ENCODE results near the gene NPAS4.

The NPAS4 gene

GRCh38 chr11:66451663-66452062, 30.8 kb downstream of the NPAS4 start:
- Histone ChIP-seq H3K27ac (ENCODE audit: low read depth, low read length) (no peak overlapping the region), H3K23ac (ENCODE audit: low read length) (no peak overlapping the region), H2AK5ac (ENCODE audit: low read length) (no peak overlapping the region), H4K5ac (ENCODE audit: low read length) (no peak overlapping the region), H3K27me3 (ENCODE audit: insufficient read depth, low read length, poor library complexity) (no peaks in the 10 kb centered on the region), H3K4me2 (ENCODE audit: low read length) (no peak overlapping the region), H3K79me1 (ENCODE audit: low read length) (no peaks in the 10 kb centered on the region), H3K56ac (ENCODE audit: low read length) (no peak overlapping the region), H3K4ac (ENCODE audit: low read depth, low read length) (no peak overlapping the region), H3K36me3 (ENCODE audit: control insufficient read depth, insufficient read depth, low read length) (no peaks in the 10 kb centered on the region), H3K4me3 (ENCODE audit: low read length) (no peak overlapping the region), H3K18ac (ENCODE audit: low read length) (no peak overlapping the region), H3K4me1 (ENCODE audit: control insufficient read depth, low read depth, low read length) (no peaks in the 10 kb centered on the region), H2BK120ac (ENCODE audit: low read depth, low read length) (no peak overlapping the region), H4K8ac (ENCODE audit: low read depth, low read length) (no peak overlapping the region), H3K79me2 (ENCODE audit: control insufficient read depth, insufficient read depth, low read length) (no peaks in the 10 kb centered on the region), H2BK5ac (ENCODE audit: low read length) (no peak overlapping the region), H2BK15ac (replicated peaks; ENCODE audit: low read depth) (no peak overlapping the region), H3K9ac (ENCODE audit: low read length) (no peak overlapping the region)
- DNase-seq: no peak
- no CpG with 5 or more reads among the region's 4 CpGs for WGBS (ENCODE audit: extremely low coverage, insufficient coverage, low lambda C conversion rate)

- Histone ChIP-seq H3K27me3 (ENCODE audit: insufficient read depth, low read length, poor library complexity) (no peaks in the 10 kb centered on the region), H4K5ac (ENCODE audit: low read length) (no peak overlapping the region), H3K27ac (ENCODE audit: low read depth, low read length) (no peak overlapping the region), H3K4me1 (ENCODE audit: control insufficient read depth, low read depth, low read length) (no peaks in the 10 kb centered on the region), H2BK15ac (replicated peaks; ENCODE audit: low read depth) (no peak overlapping the region), H3K4me3 (ENCODE audit: low read length) (no peak overlapping the region), H2BK5ac (ENCODE audit: low read length) (no peak overlapping the region), H3K4me2 (ENCODE audit: low read length) (no peak overlapping the region), H3K23ac (ENCODE audit: low read length) (no peak overlapping the region), H3K79me2 (ENCODE audit: control insufficient read depth, insufficient read depth, low read length) (no peaks in the 10 kb centered on the region), H3K56ac (ENCODE audit: low read length) (no peak overlapping the region), H2AK5ac (ENCODE audit: low read length) (no peak overlapping the region), H2BK120ac (ENCODE audit: low read depth, low read length) (no peak overlapping the region), H3K18ac (ENCODE audit: low read length) (no peak overlapping the region), H3K4ac (ENCODE audit: low read depth, low read length) (no peak overlapping the region), H3K79me1 (ENCODE audit: low read length) (no peaks in the 10 kb centered on the region), H3K9ac (ENCODE audit: low read length) (no peak overlapping the region), H3K36me3 (ENCODE audit: control insufficient read depth, insufficient read depth, low read length) (no peaks in the 10 kb centered on the region), H4K8ac (ENCODE audit: low read depth, low read length) (no peak overlapping the region)
- no CpG with 5 or more reads among the region's 6 CpGs for WGBS (ENCODE audit: extremely low coverage, insufficient coverage, low lambda C conversion rate)
- DNase-seq: no peak
Observed at GRCh38 chr11:66454247-66454646, 33.4 kb downstream of the NPAS4 start.

DNA sequence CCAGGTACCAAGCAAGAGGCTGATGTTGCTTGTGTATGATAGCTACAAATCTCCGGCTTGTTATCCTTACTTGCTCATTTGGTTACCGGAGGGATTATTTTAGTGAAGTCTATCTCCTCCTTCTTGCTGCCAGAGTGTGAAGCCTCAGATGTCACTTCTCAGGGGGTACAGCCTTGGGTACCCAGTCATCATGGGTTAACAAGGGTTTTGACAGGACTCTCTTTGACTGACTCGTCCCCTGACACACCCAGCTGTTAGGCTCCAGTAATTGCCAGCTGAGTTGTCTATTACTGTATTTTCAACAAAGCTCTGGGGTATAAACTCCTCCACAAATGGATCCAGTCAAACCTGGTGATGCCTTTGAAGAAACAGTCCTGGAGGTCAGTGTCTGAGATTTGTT, 34.0 kb downstream of the NPAS4 start:
- H3K23ac ChIP-seq (ENCODE audit: low read length): no peak overlapping the region

DNA sequence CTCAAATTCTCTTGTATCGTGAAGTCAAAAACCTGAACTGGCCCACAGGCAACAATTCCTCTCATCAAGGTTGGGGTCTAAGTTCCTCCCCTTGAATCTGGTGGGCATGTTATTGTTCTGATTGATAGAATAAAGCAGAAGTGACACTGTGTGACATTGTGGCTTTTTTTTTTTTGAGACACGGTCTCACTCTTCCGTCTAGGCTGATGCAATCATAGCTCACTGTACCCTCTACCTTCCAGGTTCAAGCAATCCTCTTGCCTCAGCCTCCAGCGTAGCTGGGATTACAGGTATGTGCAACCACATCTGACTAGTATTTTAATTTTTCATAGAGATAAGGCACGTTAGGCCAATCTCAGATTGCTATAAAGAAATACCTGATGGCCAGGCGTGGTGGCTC, 37.0 kb downstream of the NPAS4 start:
- no CpG with 5 or more reads among the region's 6 CpGs for WGBS (ENCODE audit: extremely low coverage, insufficient coverage, low lambda C conversion rate)
- H3K27me3 ChIP-seq (ENCODE audit: insufficient read depth, low read length, poor library complexity): no peaks in the 10 kb centered on the region
- no peak overlapping the region for H3K56ac ChIP-seq (ENCODE audit: low read length)
- H3K23ac ChIP-seq (ENCODE audit: low read length): no peak overlapping the region
- no peak overlapping the region for H3K4me2 ChIP-seq (ENCODE audit: low read length)
- no peaks in the 10 kb centered on the region for H3K36me3 ChIP-seq (ENCODE audit: control insufficient read depth, insufficient read depth, low read length)
- no peak overlapping the region for H2BK15ac ChIP-seq (replicated peaks; ENCODE audit: low read depth)
- no peak overlapping the region for H3K18ac ChIP-seq (ENCODE audit: low read length)
- H4K5ac ChIP-seq (ENCODE audit: low read length): no peak overlapping the region
- H3K9ac ChIP-seq (ENCODE audit: low read length): no peak overlapping the region
- no peaks in the 10 kb centered on the region for H3K79me2 ChIP-seq (ENCODE audit: control insufficient read depth, insufficient read depth, low read length)
- H2BK120ac ChIP-seq (ENCODE audit: low read depth, low read length): no peak overlapping the region
- H3K4me3 ChIP-seq (ENCODE audit: low read length): no peak overlapping the region
- no peaks in the 10 kb centered on the region for H3K79me1 ChIP-seq (ENCODE audit: low read length)
- H3K4me1 ChIP-seq (ENCODE audit: control insufficient read depth, low read depth, low read length): no peaks in the 10 kb centered on the region
- H2BK5ac ChIP-seq (ENCODE audit: low read length): no peak overlapping the region
- no peak overlapping the region for H3K27ac ChIP-seq (ENCODE audit: low read depth, low read length)
- H2AK5ac ChIP-seq (ENCODE audit: low read length): no peak overlapping the region
- H3K4ac ChIP-seq (ENCODE audit: low read depth, low read length): no peak overlapping the region
- DNase-seq: no peak
- H4K8ac ChIP-seq (ENCODE audit: low read depth, low read length): no peak overlapping the region

More for the DNA sequence above, 34.0 kb downstream of the NPAS4 start:
- H3K27ac ChIP-seq (ENCODE audit: low read depth, low read length): no peak overlapping the region
- H3K18ac ChIP-seq (ENCODE audit: low read length): no peak overlapping the region
- H4K8ac ChIP-seq (ENCODE audit: low read depth, low read length): no peak overlapping the region
- no peaks in the 10 kb centered on the region for H3K27me3 ChIP-seq (ENCODE audit: insufficient read depth, low read length, poor library complexity)
- H2BK15ac ChIP-seq (replicated peaks; ENCODE audit: low read depth): no peak overlapping the region
- no peak for DNase-seq
- no peak overlapping the region for H4K5ac ChIP-seq (ENCODE audit: low read length)
- WGBS (ENCODE audit: extremely low coverage, insufficient coverage, low lambda C conversion rate): no CpG with 5 or more reads among the region's 3 CpGs
- H2BK5ac ChIP-seq (ENCODE audit: low read length): no peak overlapping the region
- no peak overlapping the region for H3K4ac ChIP-seq (ENCODE audit: low read depth, low read length)
- H3K56ac ChIP-seq (ENCODE audit: low read length): no peak overlapping the region
- no peak overlapping the region for H3K4me3 ChIP-seq (ENCODE audit: low read length)
- H3K79me2 ChIP-seq (ENCODE audit: control insufficient read depth, insufficient read depth, low read length): no peaks in the 10 kb centered on the region
- no peak overlapping the region for H3K9ac ChIP-seq (ENCODE audit: low read length)
- H3K36me3 ChIP-seq (ENCODE audit: control insufficient read depth, insufficient read depth, low read length): no peaks in the 10 kb centered on the region
- H3K4me2 ChIP-seq (ENCODE audit: low read length): no peak overlapping the region
- no peak overlapping the region for H2BK120ac ChIP-seq (ENCODE audit: low read depth, low read length)
- H3K79me1 ChIP-seq (ENCODE audit: low read length): no peaks in the 10 kb centered on the region
- H2AK5ac ChIP-seq (ENCODE audit: low read length): no peak overlapping the region
- no peaks in the 10 kb centered on the region for H3K4me1 ChIP-seq (ENCODE audit: control insufficient read depth, low read depth, low read length)

- Histone ChIP-seq H4K8ac (ENCODE audit: low read depth, low read length) (no peak overlapping the region), H3K23ac (ENCODE audit: low read length) (no peak overlapping the region), H2AK5ac (ENCODE audit: low read length) (no peak overlapping the region), H3K56ac (ENCODE audit: low read length) (no peak overlapping the region), H3K36me3 (ENCODE audit: control insufficient read depth, insufficient read depth, low read length) (no peaks in the 10 kb centered on the region), H3K79me1 (ENCODE audit: low read length) (no peaks in the 10 kb centered on the region), H3K4ac (ENCODE audit: low read depth, low read length) (no peak overlapping the region), H2BK15ac (replicated peaks; ENCODE audit: low read depth) (no peak overlapping the region), H2BK5ac (ENCODE audit: low read length) (no peak overlapping the region), H2BK120ac (ENCODE audit: low read depth, low read length) (no peak overlapping the region), H4K5ac (ENCODE audit: low read length) (no peak overlapping the region), H3K27ac (ENCODE audit: low read depth, low read length) (no peak overlapping the region), H3K4me1 (ENCODE audit: control insufficient read depth, low read depth, low read length) (no peaks in the 10 kb centered on the region), H3K27me3 (ENCODE audit: insufficient read depth, low read length, poor library complexity) (no peaks in the 10 kb centered on the region), H3K18ac (ENCODE audit: low read length) (no peak overlapping the region), H3K79me2 (ENCODE audit: control insufficient read depth, insufficient read depth, low read length) (no peaks in the 10 kb centered on the region), H3K4me3 (ENCODE audit: low read length) (no peak overlapping the region), H3K4me2 (ENCODE audit: low read length) (no peak overlapping the region), H3K9ac (ENCODE audit: low read length) (no peak overlapping the region)
- WGBS (ENCODE audit: extremely low coverage, insufficient coverage, low lambda C conversion rate): no CpG with 5 or more reads among the region's 5 CpGs
- DNase-seq: no peak
Observed at GRCh38 chr11:66459138-66459778, 38.4 kb downstream of the NPAS4 start.

- Histone ChIP-seq H3K79me1 (ENCODE audit: low read length) (no peaks in the 10 kb centered on the region), H2BK120ac (ENCODE audit: low read depth, low read length) (no peak overlapping the region), H3K4me3 (ENCODE audit: low read length) (no peak overlapping the region), H3K27ac (ENCODE audit: low read depth, low read length) (no peak overlapping the region), H3K56ac (ENCODE audit: low read length) (no peak overlapping the region), H2BK15ac (replicated peaks; ENCODE audit: low read depth) (no peak overlapping the region), H3K9ac (ENCODE audit: low read length) (no peak overlapping the region), H4K5ac (ENCODE audit: low read length) (no peak overlapping the region), H3K18ac (ENCODE audit: low read length) (no peak overlapping the region), H2BK5ac (ENCODE audit: low read length) (no peak overlapping the region), H3K4ac (ENCODE audit: low read depth, low read length) (no peak overlapping the region), H3K27me3 (ENCODE audit: insufficient read depth, low read length, poor library complexity) (no peaks in the 10 kb centered on the region), H3K79me2 (ENCODE audit: control insufficient read depth, insufficient read depth, low read length) (no peaks in the 10 kb centered on the region), H4K8ac (ENCODE audit: low read depth, low read length) (no peak overlapping the region), H3K4me2 (ENCODE audit: low read length) (no peak overlapping the region), H3K36me3 (ENCODE audit: control insufficient read depth, insufficient read depth, low read length) (no peaks in the 10 kb centered on the region), H3K23ac (ENCODE audit: low read length) (no peak overlapping the region), H2AK5ac (ENCODE audit: low read length) (no peak overlapping the region), H3K4me1 (ENCODE audit: control insufficient read depth, low read depth, low read length) (peaks cover 2% of the 10 kb centered on the region)
- DNase-seq: no peak
Observed at GRCh38 chr11:66462010-66462409, 41.2 kb downstream of the NPAS4 start.
